HPDE6-E6E7 (cell line): ENCODE data around the gene GIPC1.
A peak's percentile ranks its signal among the peaks of the same experiment; 100 is the strongest.
"Not testable (repeated sequence)": the region's sequence is repeated elsewhere in the genome, so short reads cannot be mapped to it uniquely, and the experiment has no call there.

Source experiments
- DNase-seq: peaks from one replicate; pipeline ENCODE4 v3.0.0; 2011; ENCODE audit warnings: missing footprints; ENCODE audit errors: extremely low spot score

Gene GIPC1

GRCh38 chr19:14517840-14518505, 22.0 kb upstream of the GIPC1 start, which contains the start of gene DNAJB1:
Gene DNAJB1, minus strand, starts transcription at chr19:14518397. Its CDS starts 48 bp downstream, at chr19:14518349.
- DNase-seq: no peak

DNA sequence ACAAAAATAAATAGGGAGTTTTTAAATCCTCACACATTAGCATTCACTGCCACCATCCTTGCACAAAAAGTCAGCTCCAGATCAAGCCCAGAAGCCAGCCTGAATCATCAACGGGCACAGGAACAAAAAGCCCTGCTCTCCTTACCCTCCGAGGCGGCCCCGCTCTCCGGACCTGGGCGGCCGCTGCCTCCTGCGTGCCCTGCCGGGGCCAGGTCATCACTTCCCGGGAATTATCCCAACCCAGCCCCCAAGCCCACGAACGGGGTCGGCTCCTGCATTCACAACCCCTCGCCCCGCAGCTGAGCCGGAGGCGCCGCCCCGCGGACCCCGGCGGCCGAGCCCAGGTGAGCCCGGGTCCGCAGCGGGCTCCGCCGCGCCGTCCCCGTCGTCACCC, 21.5 kb upstream of the GIPC1 start:
- DNase-seq: no peak

GRCh38 chr19:14516746-14517438, 21.0 kb upstream of the GIPC1 start:
- no peak for DNase-seq

GRCh38 chr19:14516048-14516534, 20.2 kb upstream of the GIPC1 start:
- DNase-seq: no peak

- DNase-seq: no peak
These were observed 19.6 kb upstream of the GIPC1 start for GRCh38 chr19:14515501-14516047.

GRCh38 chr19:14514215-14514863, 18.4 kb upstream of the GIPC1 start:
- no peak for DNase-seq

DNA sequence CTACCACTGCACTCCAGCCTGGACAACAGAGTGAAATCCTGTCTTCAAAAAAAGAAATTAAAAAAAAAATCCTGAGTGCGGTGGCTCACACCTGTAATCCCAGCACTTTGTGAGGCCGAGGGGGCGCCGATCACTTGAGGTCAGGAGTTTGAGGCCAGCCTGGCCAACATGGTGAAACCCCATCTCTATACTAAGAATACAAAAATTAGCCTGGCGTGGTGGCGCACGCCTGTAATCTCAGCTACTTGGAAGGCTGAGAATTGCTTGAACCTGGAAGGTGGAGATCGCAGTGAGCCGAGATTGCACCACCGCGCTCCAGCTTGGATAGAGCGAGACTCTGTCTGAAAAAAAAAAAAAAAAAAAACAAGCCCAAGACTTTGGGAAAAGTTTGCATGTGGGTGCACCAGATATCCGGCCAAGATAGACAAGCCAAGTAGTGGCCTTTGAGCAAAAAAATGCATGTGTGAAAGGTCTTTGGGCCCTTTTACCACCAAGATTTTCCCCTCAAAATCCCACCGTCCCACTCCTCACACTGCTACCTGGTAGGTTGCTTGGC, 16.6 kb upstream of the GIPC1 start:
- DNase-seq: no peak

GRCh38 chr19:14511229-14511593, 15.3 kb upstream of the GIPC1 start:
- DNase-seq: no peak

GRCh38 chr19:14510311-14511228, 14.6 kb upstream of the GIPC1 start:
- DNase-seq: no peak

DNA sequence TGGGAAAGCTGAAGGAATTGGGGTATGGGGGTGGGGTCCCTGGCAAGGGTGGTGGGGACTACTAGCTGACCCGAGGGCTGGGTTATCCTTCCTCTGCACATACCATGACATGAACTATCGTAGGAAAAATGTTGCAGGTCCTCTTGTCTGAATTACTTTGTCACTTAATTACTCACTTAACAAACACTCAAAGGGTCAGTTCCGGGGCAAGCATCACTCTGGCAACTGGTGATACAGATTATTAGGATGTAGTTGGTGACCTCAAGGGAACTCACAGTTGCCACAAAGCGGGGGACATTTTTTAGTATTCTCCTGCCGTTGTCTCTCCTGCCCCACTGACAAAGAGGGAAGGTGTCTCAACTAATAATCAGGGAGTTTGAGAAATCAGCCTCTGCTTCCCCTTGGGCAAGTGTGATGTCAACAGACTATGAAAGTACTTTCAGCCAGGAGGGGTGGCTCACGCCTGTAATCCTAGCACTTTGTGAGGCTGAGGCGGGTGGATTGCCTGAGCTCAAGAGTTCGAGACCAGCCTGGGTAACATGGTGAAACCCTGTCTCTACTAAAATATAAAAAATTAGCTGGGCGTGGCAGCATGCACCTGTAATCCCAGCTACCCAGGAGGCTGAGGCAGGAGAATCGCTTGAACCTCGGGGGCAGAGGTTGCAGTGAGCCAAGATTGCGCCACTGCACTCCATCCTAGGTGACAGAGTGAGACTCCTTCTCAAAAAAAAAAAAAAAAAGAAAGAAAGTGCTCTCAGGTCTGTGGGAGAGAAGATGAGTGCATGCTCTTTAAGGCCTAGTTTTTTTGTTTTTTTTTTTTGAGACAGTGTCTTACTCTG, 12.0 kb upstream of the GIPC1 start:
- no peak for DNase-seq

DNA sequence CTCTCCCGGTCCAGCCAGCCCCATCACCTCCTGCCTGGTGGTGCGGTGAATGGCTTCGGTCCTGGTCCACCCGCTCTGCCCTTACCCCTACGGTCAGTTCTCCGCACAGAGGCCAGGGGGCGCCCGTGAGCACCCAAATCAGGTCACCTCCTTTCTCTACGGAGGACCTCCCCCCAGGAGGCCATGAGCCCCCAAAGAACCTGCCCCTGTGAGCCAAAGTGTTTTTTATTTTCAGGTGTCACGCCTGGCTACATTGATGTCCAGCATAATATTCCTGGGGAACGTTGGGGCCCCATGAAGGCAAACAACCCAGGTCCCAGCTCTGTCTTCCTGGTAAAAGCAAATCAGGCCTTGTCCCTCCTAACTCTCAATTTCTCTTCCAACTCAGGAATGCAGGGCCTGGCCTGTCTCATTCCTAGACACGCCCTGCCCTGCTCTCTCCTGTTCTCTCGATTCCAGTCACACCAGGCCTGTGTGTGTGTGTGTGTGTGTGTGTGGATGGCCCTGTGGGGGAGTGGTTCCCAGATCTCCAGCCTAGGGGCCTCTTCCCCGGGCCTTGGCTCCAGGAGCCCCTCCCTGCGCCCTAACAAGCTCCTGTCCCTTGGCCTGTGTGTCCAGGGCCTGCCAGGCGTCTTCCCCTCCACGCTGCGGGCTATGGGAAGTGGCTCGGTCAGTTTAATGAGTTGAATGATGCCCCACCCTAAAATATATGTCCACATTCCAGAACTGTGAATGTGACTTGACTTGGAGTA, 9.7 kb upstream of the GIPC1 start:
- DNase-seq: peak; percentile 75

DNA sequence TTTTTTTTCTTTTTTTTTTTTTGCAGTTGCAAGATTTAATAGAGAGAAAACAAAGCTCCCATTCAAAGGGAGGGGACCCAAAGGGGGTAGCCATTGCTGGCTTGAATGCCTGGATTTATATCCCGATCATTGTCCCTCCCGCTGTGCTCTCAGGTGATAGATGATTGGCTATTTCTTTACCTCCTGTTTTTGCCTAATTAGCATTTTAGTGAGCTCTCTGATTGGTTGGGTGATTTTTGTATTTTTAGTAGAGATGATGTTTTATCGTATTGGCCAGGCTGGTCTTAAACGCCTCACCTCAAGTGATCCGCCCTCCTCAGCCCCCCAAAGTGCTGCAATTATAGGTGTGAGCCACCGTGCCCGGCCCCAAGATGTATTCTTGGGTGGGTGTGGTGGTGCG, 8.6 kb upstream of the GIPC1 start:
- not testable (repeated sequence) for DNase-seq

DNA sequence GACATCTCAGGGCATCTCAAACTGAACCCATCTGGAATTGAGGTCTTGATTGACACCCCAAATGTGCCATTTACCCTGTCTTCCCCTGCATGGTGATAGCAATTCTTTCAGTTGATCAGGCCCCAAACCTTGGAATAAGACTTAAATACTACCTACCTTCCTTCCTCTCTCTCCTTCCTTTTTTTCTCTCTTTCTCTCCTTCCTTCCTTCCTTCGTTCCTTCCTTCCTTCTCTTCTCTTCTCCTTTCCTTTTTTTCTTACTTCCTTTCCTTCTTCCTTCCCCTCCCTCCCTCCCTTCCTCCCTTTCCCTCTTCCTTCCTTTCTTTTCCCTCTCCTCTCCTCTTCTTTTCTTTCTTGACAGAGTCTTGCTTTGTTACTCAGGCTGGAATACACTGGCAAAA, 7.4 kb upstream of the GIPC1 start:
- no peak for DNase-seq

DNA sequence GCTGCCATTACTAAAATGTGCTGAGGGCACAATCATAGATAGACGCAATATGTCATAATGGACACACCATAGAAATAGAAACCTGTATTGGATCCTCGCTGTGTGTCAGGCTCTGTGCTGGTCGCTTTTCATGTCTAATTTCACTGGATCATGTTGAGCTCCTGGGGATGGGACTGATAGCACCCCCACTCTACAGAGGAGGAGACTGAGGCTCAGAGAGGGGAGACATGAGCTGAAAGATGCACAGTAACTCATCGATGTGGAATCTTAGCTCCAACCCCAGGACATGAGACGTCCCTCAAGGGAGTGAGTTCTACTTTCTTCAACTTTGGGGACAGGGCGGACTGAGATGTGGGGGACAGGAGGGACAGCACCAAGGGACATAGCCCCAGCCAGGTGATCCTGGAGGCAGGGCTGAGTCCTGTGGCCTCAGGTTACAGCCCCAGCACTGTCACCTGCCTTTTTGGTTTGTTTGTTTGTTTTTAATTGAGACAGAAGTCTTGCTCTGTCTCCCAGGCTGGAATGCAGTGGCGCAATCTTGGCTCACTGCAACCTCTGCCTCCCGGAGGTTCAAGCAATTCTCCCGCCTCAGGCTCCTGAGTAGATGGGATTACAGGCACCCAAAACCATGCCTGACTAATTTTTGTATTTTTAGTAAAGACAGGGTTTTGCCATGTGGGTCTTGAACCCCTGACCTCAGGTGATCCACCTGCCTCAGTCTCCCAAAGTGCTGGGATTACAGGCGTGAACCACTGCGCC, 6.6 kb upstream of the GIPC1 start:
- no peak for DNase-seq

- DNase-seq: no peak
These were observed 1.4 kb upstream of the GIPC1 start for GRCh38 chr19:14497228-14497921.

GRCh38 chr19:14496834-14497227, 904 bp upstream of the GIPC1 start:
- no peak for DNase-seq

GRCh38 chr19:14495672-14496028, 277 bp downstream of the GIPC1 start:
- no peak for DNase-seq
